GM03348 (cell line): ENCODE data around the gene ZNF79.
"Not testable (repeated sequence)": the region's sequence is repeated elsewhere in the genome, so short reads cannot be mapped to it uniquely, and the experiment has no call there.

Source experiments
- DNase-seq: peaks from one replicate; pipeline ENCODE4 v3.0.0; 2012; ENCODE audit warnings: low spot score

The ZNF79 gene

DNA sequence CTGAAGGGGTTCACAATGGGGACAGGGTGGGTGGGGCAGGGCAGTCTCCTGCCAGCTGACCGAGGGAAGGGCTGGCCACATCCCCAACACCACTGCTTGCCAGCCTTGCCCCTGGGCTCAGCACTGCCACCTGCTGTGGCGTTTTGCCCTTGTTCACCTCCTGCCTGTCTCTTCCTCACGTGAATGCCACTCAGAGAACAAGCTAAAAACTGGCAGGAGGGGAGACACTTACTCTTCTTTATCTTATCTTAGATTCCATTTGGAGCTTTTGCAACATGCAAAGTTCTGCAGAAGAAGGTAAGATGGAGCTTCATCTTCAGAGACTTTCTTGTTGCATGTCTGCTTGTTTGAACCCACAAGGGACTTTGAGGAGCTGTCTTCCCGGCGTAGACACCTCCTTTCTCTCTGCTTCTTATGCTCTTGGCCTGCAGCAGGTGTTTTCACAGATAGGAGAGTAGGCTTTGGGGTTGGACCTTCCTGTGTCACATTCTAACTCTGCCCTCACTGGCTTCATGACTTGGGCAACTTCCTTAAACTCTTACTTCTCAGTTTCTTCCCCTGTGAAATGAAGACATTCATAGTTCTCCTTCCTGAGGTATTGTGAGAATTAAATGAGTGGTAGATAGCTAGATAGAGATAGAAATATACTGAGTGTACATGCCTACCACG lies 31.3 kb downstream of the ZNF79 start:
- peak; percentile 33 for DNase-seq

DNA sequence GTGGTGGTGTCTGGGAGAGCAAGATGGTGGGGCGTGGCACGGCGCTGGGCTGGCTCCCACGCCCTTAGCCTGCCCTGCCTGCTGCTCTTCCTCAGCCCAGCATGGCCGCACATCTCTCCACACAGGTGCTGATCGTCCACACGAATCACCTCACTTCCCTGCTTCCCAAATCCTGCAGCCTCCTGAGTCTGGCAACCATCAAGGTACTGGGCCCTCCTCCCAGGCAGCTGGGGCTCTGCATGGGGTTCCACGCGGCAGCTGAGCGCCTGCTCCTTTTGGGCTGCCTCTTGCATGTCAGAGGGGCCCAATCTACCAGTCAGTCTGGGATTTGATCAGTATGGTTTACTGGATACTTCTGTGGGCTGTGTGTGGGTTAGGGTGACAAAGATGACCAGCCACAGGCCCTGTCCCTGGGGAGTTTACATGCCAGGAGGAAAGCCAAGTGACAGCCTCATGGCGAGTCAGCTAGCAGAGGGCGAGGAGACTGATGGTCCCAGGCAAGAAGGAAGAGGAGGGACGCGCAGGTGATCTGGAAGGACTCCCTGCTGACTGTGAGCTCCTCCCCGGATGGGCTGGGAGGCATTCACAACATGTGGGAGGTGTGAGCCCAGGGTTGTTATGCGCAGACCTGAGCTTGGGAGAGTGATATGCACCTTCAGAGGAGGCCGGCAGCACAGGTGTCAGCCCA lies 33.2 kb downstream of the ZNF79 start:
- DNase-seq, result no peak

DNA sequence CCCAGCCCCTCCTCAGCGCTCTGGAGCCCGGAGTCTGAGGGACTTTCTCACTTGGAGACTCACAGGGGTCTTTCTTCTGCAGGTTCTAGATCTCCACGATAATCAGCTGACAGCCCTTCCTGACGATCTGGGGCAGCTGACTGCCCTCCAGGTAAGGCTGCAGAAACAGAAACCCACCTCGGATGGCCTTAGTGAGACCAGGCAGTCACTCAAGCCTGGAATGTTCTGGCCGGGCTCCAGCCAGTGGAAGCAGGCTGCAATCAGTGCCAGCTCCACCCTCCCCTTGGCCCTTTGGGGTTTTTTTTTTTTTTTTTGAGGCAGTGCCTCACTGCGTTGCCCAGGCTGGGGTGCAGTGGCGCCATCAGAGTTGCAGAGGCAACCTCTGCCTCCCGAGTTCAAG lies 34.7 kb downstream of the ZNF79 start:
- DNase-seq, result no peak

DNA sequence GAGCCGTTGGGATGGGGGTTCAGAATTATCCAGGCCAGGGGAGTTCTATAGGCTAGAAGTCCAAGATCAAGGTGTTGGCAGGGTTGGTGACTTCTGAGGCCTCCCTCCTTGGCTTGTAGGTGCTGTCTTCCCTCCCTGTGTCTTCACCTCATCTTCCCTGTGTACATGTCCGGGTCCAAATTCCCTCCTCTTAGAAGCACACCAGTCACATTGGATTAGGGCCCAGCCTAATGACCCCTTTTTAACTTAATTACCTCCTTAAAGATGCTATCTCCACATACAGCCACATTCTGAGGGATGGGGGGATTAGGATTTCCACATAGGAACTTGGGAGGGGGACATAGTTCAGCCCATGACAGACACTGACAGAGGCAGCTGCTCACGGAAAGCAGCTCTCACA lies 39.2 kb downstream of the ZNF79 start:
- DNase-seq, result no peak

DNA sequence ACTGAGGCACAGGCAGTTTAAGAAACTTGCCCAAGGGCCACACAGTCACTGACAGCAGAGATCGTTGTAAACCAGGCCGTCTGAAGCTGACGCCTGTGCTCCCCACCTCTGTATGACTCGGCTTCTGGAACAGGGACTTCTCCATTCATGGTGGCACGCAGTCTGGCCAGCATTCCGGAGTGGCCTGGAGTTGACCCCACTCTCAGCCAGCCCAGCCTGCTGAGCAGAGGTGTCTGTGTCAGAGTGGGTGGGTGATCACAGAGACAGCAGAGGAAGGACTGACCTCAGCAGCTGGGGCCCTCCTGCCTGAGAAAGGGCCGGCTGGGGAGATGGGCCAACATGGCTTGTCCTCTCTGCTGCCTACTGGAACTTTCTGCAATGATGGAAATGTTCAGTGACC lies 39.7 kb downstream of the ZNF79 start:
- no peak for DNase-seq

DNA sequence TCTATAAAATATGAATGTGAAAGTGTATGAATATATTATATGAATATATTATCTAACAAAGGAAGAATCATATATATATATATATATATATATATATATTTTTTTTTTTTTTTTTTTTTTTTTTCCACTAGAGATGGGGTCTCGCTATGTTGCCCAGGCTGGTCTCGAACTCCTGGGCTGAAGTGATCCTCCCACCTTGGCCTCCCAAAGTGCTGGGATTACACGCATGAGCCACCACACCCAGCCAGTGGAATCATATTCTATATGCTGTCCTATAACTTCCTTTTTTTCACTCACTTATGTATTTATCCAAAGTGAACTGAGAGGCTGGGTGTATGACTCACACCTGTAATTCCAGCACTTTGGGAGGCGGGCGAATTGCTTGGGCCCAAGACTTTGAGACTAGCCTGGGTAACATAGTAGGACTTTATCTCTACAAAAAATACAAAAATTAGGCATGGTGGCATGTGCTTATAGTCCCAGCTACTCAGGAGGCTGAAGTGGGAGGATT lies 42.3 kb downstream of the ZNF79 start:
- not testable (repeated sequence) for DNase-seq

DNA sequence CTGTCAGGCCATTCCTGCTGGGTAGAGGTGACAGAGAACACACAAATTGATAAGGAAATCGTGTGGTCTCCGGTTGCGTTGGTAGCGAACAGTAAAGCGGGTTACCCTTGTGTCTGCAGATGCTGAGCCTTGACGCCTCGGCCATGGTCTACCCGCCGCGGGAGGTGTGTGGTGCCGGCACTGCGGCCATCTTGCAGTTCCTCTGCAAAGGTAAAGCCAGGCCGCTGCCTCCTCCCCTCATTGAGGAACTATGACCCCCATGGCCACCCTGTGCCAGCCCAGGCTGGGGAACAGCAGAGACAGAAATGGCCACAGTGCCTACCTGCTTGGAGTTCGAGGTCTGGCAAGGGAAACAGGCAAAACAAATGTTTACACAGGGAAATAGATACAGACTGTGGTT lies 43.4 kb downstream of the ZNF79 start:
- DNase-seq, result no peak

DNA sequence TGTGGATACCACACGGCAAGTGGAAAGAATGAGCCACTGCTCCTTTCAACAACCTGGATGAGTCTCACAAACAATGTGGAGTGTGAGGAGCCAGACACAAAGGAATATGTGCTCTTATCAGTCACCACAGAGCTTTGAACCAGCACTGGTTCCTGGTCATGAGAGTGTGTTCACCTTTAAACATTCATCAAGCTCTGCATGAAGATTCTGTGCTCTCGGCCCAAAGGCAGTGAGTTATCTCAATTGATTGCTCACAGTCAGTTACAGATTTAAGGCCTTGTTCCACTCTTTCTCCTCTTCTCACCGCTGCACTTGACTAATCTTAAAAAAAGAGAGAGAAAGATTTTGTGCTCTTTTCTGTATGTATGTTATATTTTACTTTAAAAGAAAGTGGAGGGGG lies 46.5 kb downstream of the ZNF79 start:
- DNase-seq, result no peak

DNA sequence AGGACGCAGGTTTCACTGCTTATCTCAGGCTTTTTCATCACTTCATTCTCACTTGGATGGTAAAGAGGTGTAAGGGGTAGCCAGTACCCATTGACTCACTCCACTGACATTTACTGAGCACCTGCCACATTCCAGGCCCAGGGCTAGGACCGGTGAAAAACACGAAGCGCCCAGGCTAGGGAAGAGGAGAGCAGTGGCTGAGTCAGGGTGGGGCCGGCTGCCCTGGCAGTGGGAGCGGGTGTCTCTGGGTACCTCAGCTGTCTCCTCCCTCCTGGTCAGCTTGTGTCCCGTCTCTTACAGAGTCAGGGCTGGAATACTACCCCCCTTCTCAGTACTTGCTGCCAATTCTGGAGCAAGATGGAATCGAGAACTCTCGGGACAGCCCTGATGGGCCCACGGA lies 49.3 kb downstream of the ZNF79 start:
- no peak for DNase-seq

DNA sequence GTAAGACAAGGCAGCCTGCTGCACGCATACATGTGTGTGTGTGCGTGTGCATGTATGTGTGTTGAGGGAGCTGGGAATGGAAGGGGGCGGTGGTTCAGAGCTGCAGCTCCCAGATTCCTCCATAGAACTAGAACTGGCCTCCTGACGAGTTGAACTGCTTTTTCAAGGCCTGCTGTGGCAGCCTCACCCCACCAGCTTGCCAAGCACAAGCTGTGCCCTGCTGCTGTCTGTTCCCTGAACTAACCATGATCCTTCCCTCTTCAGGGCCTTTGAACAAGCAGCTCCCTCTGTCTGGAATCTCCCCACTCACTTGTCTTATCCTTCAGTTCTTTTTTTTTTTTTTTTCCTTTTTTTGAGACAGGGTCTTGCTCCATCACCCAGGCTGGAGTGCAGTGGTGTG lies 49.8 kb downstream of the ZNF79 start:
- no peak for DNase-seq

DNA sequence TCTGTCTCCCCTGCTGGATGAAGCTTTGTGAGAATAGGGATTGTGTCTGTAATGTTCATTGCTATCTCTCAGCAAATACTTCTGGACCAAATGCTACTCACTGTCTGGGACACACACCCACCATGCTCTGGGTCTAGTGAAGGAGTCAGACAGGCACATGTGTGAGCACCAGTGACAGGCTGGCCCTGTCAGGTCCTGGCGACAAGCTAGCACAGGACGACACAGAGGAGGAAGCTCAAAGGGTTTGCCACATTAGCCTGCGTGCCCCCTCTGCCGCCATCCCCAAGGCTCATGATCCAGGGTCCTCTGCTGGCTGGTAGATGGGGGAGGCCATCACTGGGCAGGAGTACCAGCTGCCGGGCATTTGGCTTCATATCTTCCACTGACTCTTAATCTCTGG lies 50.4 kb downstream of the ZNF79 start:
- no peak for DNase-seq

DNA sequence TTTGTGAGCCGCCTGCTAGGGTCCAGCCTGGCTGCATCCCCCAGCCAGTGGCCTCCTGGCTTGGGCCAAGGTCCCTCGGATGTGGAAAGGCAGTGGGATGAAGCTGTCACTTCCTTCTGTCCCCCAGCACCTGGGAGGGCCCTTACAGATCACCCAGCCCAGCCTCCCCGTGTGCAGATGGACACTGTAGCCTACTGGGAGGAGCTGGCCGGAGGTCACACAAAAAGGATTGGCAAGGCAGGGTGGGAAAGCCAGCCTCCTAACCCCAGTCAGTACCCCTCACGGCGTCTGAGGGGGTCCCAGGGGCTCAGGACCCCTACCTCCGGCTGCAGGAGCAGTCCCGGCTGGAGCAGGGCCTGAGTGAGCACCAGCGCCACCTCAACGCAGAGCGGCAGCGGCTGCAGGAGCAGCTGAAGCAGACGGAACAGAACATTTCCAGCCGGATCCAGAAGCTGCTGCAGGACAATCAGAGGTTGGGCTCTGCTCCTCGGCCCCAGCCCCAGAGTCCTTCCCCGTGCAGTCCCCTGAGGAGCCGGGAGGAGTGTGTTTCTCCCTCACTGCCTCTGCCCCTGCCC lies 55.4 kb downstream of the ZNF79 start:
- no peak for DNase-seq

DNA sequence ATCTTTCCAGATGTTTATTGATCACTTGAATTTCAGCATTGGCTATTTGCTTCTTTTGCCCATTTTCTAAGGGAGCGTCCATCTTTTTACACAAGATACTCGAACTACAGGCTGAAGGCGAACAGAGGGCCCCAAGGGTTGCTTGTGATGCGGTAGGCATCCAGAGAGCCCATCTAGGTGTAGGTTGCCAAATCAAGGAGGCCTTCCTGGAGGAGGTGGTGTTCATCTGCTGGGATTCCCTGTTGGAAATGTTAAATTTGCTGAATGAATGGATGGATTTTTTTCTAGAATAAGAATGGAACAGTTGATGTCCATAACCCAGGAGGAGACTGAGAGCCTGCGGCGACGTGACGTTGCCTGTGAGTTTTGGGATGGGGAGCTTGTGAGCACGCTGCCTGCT lies 58.5 kb downstream of the ZNF79 start:
- no peak for DNase-seq

DNA sequence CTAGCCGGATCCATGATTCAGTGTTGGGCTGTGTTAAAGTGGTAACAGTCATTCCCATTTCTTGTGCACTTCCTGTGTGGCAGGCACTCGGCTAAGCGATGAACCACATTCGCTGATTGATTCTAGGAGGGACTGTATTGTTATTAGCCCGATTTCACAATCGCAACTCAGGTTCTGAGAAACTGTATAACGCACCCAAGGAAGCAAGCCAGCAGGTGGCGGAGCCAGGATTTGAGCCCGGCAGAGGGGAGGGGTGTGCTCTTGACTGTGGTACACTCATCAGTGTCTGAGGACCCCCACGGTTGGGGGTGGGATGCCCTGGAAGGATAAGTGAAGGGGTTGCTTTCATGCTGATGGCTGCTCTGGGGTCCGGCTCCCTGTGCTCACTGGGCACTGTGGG lies 61.8 kb downstream of the ZNF79 start:
- DNase-seq, result no peak

DNA sequence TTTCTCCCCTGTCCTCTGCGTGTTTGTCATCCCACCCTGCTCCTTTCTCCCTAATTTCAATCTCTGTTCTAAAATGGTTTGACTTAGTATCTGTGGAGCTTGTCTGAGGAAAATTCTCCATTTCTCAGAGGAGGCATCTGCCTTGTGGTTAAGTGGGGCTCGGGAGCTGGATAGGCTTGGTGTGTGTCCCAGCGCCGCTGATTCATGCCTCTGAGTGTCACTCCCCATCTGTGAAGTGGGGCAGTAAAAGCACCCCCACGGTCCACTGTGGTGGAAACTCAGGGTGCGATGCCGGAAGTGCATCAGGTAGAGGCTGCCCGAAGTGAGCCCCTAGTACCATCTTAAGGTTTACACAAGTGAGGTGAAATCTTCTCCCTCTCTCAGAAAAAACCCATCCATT lies 64.8 kb downstream of the ZNF79 start:
- no peak for DNase-seq

DNA sequence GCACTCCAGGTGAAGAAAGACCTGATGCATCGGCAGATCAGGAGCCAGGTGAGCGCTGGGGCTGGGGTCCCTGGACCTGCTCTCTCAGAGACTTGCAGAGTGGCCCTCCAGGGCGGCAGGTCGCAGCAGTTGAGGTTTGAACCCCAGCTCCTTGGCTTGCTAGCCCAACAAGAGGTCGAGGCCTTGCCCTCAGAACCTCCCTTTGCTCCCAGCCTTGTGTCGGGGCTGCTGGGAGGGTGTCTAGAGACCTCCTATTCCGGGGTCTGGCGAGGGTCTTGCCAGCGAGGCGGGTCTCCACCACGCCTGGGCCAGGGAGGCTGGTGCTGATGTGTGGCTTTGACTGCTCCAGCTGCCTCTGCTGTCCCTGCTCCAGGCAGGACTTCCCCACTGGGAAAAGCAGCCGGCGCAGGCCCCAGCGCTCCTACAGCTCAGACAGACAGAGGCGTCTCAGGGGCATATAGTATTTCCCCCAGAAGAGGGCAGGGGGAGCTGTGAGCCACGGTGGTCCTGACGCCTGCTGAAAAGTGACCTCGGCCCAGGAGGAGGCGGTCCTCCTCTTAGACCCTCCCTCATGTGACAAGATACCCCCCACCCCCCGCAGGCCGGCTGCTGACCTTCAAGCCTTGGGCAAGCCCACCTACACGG lies 65.4 kb downstream of the ZNF79 start:
- no peak for DNase-seq

DNA sequence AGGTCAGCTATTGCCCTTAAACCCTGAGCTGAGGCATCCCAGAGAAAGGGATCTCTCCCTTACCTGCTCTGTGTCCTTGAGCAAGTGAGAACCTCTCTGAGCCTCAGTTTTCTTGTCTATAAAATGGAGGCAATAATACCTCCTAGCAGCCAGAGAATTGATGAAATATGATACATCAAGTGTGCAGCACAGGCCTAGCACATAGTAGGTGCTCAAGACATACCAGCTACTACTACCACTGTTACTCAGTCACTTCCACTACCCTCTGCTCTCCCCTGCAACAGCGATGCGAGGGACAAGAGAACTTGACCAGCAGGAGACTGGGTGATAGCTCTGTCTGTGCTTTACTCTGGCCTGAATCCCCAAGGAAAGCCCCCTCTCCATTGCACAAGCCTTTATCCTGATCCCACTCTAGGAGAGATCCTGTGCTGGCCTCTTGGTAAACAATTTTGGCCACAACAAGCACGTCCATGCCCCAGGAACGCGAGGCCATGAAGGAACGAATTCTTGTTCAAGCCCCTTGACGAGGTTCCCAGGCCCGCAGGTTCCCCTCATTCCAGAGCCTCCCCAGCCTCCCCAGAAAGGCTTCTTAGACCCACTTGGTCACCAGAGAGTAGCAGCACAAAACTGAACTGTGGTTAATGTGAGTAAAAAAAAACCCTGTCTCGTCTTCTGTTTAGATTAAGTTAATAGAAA lies 66.5 kb downstream of the ZNF79 start:
- no peak for DNase-seq

DNA sequence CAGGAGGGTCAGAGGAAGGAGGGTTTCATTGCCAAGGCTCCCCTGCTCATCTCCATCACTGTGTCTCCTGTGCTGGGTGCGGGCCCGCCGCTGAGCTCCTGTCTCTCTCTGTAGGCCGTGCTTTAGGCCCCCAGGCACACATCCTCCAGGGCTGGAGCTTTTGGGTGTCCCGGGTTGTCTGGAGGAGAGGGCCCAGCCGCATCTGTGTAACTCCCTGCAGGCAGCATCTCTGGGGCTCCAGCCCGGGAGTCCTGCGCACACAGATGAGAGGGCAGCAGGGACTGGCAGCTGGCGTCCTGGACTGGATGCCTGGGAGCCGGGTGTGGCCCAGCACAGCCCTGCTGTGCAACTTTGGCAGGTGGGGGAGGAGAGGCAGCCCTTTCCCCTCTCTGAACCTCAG lies 67.3 kb downstream of the ZNF79 start:
- no peak for DNase-seq

DNA sequence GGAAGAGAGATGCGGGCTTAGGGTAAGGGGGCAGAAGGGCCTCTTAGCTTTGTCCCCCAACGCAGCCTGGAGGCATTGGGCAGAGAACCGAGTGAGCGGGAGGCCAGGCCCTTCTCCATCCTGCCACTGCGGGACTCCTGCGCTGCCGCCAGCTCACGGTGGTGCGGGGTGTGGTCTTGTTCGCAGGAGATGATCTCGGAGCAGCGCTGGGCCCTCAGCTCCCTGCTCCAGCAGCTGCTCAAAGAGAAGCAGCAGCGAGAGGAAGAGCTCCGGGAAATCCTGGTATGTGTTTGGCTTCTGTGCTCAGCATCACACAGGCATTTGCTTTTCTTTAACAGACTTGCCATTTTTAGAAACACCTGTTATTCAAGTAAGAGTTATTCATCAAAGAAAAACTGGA lies 68.4 kb downstream of the ZNF79 start:
- DNase-seq, result no peak

DNA sequence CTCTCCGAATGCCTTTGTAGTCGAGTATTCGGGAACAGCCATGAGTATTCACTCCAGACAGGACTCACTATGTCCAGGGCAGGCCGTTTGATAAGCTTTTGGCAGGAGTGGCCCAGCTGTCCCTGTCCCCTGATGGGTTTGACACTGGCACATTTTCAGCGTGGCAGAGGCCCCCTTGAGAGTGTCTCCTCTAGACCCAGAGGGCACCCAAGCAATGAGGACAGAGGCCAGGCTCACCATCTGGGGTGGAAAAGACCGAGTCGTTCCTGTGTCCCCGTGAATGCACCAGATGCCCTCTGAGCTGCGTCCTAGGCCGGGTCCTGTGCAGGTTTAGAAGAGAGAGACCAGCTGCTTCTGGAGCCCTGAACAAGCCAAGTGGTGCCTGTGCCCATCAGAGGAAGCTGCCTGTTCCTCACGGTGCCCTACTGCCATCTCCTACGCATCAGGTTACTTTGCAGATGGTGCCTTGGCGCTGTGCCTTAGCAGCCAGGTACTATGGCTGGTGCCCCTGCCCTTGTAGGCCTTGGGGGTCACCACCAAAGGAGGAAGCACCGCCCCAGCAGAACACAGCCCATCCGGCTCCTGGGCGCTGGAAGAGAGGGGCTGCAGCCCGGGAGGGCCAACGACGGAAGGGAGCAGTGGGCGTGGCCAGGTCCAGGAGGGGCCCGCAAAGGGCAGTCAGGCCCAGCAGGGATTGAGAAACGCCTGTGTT lies 69.6 kb downstream of the ZNF79 start:
- DNase-seq, result no peak

DNA sequence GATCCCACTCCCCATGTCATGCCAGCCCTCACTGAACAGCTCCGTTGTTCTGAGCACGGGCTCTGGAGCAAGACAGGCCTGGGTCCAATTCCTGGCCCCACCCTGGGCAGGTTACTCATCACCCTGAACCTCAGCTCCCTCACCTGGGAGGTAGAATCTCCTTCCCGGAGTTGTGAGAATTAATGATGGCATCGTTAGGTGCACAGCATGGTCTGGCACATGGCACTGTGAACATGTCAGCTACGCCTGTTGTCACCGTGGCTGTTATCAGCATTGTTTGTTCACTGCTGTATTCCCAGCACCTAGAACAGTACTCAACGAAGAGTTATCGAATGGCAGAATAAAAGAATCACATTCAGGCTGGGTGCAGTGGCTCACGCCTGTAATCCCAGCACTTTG lies 70.1 kb downstream of the ZNF79 start:
- DNase-seq, result no peak
